ENCODE results near the gene HMCN1.

GRCh38 chr1:186055846-186056245, 321.7 kb downstream of the HMCN1 start:
- TF ChIP-seq POLR2A (IDR thresholded peaks at IDR 0.05) (no peak), CTCF (IDR thresholded peaks at IDR 0.05) (no peak), POLR2AphosphoS5 (IDR thresholded peaks at IDR 0.05) (no peak)
